Measurements from ENCODE around the gene SIN3A. TPM values are rescaled to one million over a fixed set of nuclear protein-coding genes. Genes with fewer than 3 reads are reported as not detected.

The SIN3A gene
- total RNA-seq, 1 experiment from 2014 or later, result 107 TPM

DNA sequence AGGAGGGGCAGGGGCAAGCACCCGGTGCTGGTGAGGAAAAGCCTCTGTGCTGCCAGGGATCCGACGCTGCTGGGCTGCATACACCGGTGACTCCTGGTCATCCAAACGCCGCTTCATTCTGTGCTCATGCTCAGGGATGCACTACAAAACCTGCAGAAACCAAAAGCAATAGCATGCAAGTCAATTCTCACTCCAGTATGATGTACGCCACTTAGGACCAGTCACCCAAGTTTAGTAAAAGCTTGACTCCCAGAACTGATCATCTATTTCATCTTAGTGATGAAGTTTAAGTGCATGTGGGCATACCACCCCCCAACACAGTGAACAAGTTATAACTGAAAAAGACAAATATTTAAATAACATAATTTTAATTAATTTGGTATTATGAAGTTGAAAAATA lies 21.2 kb downstream of the SIN3A start:
- in situ Hi-C loops (cut with HindIII; ENCODE audit: low pct_unique_long_range_greater_than_20kb, low sequenced_read_pairs) (no loop called here), intact Hi-C loops (cut with micrococcal nuclease; ENCODE audit: unreplicated experiment) (no loop called here)
- POLR2A ChIA-PET, result no interaction called here
- BruUV-seq (replicated peaks), result no TSS peak
- H3K27me3 ChIP-seq (ENCODE audit: control insufficient read depth, insufficient read depth, low read length), result no peaks in the 10 kb centered on the region
- TF ChIP-seq POLR2AphosphoS5 (IDR thresholded peaks at IDR 0.05; ENCODE audit: low read depth, low read length) (no peak), TCF7L2 (IDR thresholded peaks at IDR 0.05; ENCODE audit: low read depth, low read length) (no peak), SIN3A (IDR thresholded peaks at IDR 0.05; ENCODE audit: borderline replicate concordance, insufficient read depth, low read depth, low read length) (no peak), CTCF (IDR thresholded peaks at IDR 0.05) (no peak)
- TF ChIP-seq, protein P1, sequence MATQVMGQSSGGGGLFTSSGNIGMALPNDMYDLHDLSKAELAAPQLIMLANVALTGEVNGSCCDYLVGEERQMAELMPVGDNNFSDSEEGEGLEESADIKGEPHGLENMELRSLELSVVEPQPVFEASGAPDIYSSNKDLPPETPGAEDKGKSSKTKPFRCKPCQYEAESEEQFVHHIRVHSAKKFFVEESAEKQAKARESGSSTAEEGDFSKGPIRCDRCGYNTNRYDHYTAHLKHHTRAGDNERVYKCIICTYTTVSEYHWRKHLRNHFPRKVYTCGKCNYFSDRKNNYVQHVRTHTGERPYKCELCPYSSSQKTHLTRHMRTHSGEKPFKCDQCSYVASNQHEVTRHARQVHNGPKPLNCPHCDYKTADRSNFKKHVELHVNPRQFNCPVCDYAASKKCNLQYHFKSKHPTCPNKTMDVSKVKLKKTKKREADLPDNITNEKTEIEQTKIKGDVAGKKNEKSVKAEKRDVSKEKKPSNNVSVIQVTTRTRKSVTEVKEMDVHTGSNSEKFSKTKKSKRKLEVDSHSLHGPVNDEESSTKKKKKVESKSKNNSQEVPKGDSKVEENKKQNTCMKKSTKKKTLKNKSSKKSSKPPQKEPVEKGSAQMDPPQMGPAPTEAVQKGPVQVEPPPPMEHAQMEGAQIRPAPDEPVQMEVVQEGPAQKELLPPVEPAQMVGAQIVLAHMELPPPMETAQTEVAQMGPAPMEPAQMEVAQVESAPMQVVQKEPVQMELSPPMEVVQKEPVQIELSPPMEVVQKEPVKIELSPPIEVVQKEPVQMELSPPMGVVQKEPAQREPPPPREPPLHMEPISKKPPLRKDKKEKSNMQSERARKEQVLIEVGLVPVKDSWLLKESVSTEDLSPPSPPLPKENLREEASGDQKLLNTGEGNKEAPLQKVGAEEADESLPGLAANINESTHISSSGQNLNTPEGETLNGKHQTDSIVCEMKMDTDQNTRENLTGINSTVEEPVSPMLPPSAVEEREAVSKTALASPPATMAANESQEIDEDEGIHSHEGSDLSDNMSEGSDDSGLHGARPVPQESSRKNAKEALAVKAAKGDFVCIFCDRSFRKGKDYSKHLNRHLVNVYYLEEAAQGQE (IDR thresholded peaks at IDR 0.05; ENCODE audit: insufficient read depth in 1 of 2, low read depth in 2 of 2, low read length in 1 of 2), result no peak
- ATAC-seq (no peak), DNase-seq (ENCODE audit: low read depth, low spot score) (no peak)
- no peaks in the 10 kb centered on the region for H3K9me3 ChIP-seq (ENCODE audit: control insufficient read depth, insufficient read depth, low read depth, low read length)
- H3K4me3 ChIP-seq (ENCODE audit: low read depth in 2 of 2, low read length in 2 of 2), result no peak overlapping the region
- H3K36me3 ChIP-seq (ENCODE audit: control insufficient read depth, insufficient read depth, low read length), result peaks cover 12% of the 10 kb centered on the region; the same call in 1 of the 2 replicates
- no peak overlapping the region for H3K27ac ChIP-seq (ENCODE audit: low read length)
- H3K4me1 ChIP-seq (ENCODE audit: control insufficient read depth, insufficient read depth, low read length), result no peaks in the 10 kb centered on the region
- CTCF ChIA-PET, result no interaction called here

DNA sequence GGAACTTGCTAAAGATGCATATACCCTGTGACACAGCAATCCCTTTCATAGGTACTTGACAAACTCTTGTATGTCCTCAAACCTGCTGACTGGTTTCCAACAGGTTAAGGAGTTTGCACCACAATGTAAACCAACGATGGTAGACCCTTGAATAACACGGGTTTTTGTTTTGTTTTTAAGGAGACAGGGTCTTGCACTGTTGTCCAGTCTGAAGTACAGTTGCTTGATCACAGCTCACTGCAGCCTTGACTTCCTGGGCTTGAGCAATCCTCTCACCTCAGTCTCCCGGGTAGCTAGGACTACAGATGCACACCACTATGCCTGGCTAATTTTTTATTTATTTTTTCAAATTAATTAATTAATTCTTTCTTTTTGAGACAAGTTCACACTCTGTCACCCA lies 23.3 kb downstream of the SIN3A start:
- TF ChIP-seq POLR2AphosphoS5 (IDR thresholded peaks at IDR 0.05; ENCODE audit: low read depth, low read length) (no peak), CTCF (IDR thresholded peaks at IDR 0.05) (no peak), TCF7L2 (IDR thresholded peaks at IDR 0.05; ENCODE audit: low read depth, low read length) (no peak), SIN3A (IDR thresholded peaks at IDR 0.05; ENCODE audit: borderline replicate concordance, insufficient read depth, low read depth, low read length) (no peak)
- TF ChIP-seq, protein P1 (IDR thresholded peaks at IDR 0.05; ENCODE audit: insufficient read depth in 1 of 2, low read depth in 2 of 2, low read length in 1 of 2), result no peak
- in situ Hi-C loops (cut with HindIII; ENCODE audit: low pct_unique_long_range_greater_than_20kb, low sequenced_read_pairs), result no loop called here
- ChIA-PET CTCF (no interaction called here), POLR2A (no interaction called here)
- no peak for DNase-seq (ENCODE audit: low read depth, low spot score)
- H3K36me3 ChIP-seq (ENCODE audit: control insufficient read depth, insufficient read depth, low read length), result peaks cover 12% of the 10 kb centered on the region; the same call in 1 of the 2 replicates
- no peak overlapping the region for H3K4me3 ChIP-seq (ENCODE audit: low read depth in 2 of 2, low read length in 2 of 2)
- no peaks in the 10 kb centered on the region for H3K27me3 ChIP-seq (ENCODE audit: control insufficient read depth, insufficient read depth, low read length)
- intact Hi-C loops (cut with micrococcal nuclease; ENCODE audit: unreplicated experiment), result no loop called here
- ATAC-seq, result no peak
- H3K27ac ChIP-seq (ENCODE audit: low read length), result no peak overlapping the region
- BruUV-seq (replicated peaks), result no TSS peak
- no peaks in the 10 kb centered on the region for H3K4me1 ChIP-seq (ENCODE audit: control insufficient read depth, insufficient read depth, low read length)
- H3K9me3 ChIP-seq (ENCODE audit: control insufficient read depth, insufficient read depth, low read depth, low read length), result no peaks in the 10 kb centered on the region

Measured in Panc1 (cell line).